Heart left ventricle (tissue), 16 donors: ENCODE measurements around the gene LRFN4. TPM values are rescaled to one million over a fixed set of nuclear protein-coding genes. Genes with fewer than 3 reads are reported as not detected.

Experiments
- ATAC-seq, 4 donors: fragments of 200-7000 bp; cut with Tn5 transposase; one replicate each; pipeline ENCODE4 v1.9.1; 2020 to 2022; ENCODE audit warnings: moderate library complexity in 4 of 4, mild to moderate bottlenecking in 3 of 4, moderate number of reproducible peaks in 1 of 4
- DNase-seq, 5 donors: peaks; one replicate each; pipeline ENCODE4 v3.0.0-alpha.2; 2020
- H3K27ac ChIP-seq, 12 donors: fragments of 200-600 bp; sonication (generic) in 4 of 12; one replicate each; pipeline versions ENCODE4 v1.5.0 to v1.8.0; 2016 to 2022; ENCODE audit warnings: mild to moderate bottlenecking in 2 of 12
- H3K27me3 ChIP-seq, 9 donors: fragments of 200-600 bp; sonication (generic) in 2 of 9; one replicate each; pipeline versions ENCODE4 v1.5.1 to v1.8.0; 2016 to 2022; ENCODE audit warnings: mild to moderate bottlenecking in 3 of 9
- H3K36me3 ChIP-seq, 9 donors: fragments of 200-600 bp; sonication (generic) in 2 of 9; one replicate each; pipeline versions ENCODE4 v1.5.0 to v1.8.0; 2018 to 2022; ENCODE audit warnings: mild to moderate bottlenecking in 2 of 9
- H3K4me1 ChIP-seq, 12 donors: fragments of 200-600 bp; sonication (generic) in 4 of 12; one replicate each; pipeline versions ENCODE4 v1.5.0 to v1.8.0; 2016 to 2022; ENCODE audit warnings: mild to moderate bottlenecking in 3 of 12
- H3K4me3 ChIP-seq, 12 donors: fragments of 200-600 bp; sonication (generic) in 4 of 12; one replicate each; pipeline versions ENCODE4 v1.5.0 to v1.8.0; 2017 to 2022; ENCODE audit warnings: mild to moderate bottlenecking in 9 of 12, moderate library complexity in 4 of 12
- H3K9me3 ChIP-seq, 12 donors: fragments of 200-600 bp; sonication (generic) in 4 of 12; one replicate each; pipeline versions ENCODE4 v1.5.0 to v1.8.0; 2016 to 2022; ENCODE audit warnings: mild to moderate bottlenecking in 1 of 12
- CTCF ChIP-seq, 12 donors: fragments of 200-600 bp; sonication (generic) in 4 of 12; IDR thresholded peaks; one replicate each; pipeline versions ENCODE4 v1.5.0 to v1.8.0; 2018 to 2022; ENCODE audit warnings: antibody characterized with exemption in 12 of 12, mild to moderate bottlenecking in 5 of 12
- POLR2A ChIP-seq, 2 donors: fragments of 450-650 bp; IDR thresholded peaks; one replicate each; pipeline ENCODE4 v1.6.1; 2017; ENCODE audit warnings: antibody characterized with exemption in 2 of 2, mild to moderate bottlenecking in 2 of 2, moderate library complexity in 2 of 2
- WGBS, 4 donors: extraction: QIAGEN DNeasy Blood & Tissue Kit in 2 of 4; methylation state at CpG; one replicate each; pipeline versions ENCODE4 v1.1.5 to v1.1.7; 2013 to 2018; 5-methylcytosine and 5-hydroxymethylcytosine counted together
- intact Hi-C, 10 donors: fragments of 100-400 bp; cut with DNase I; formaldehyde crosslinking; loops; one replicate each; pipeline versions ENCODE4 v1.11.1 to v1.14.2; 2022
- polyA plus RNA-seq, 2 donors: library from polyadenylated mRNA; stranded (reverse); fragments of 200-250 nt; gene quantifications; one replicate each; pipeline ENCODE4 v1.2.3, GENCODE V29; 2013
- total RNA-seq, 9 donors: library from RNA; depleted of rRNA in 2 of 9; stranded (reverse); fragments of >200 nt in 2 of 9; fragmentation: NEBNext Ultra II Directional in 3 of 9; extraction: Animal tissue kit (Norgen Biotek cat#: 25700) in 3 of 9; gene quantifications; one replicate each; pipeline versions ENCODE4 v1.1.0 to v1.2.4, GENCODE V29; 2016 to 2023
- donor health status: ischemic (EF 13 %, LVEDD 7.1; RV severe dilation, severe dysfunction).
- donor health status: healthy with polysubstance abuse.
- donor health status: DM: no; HTN: yes; CAD: no.
- donor health status: DM: no; HTN: no; CAD: no.
- donor health status: ischemic (EF 25% LVEDD 6.9; RV normal size, moderate dysfunction).
- donor health status: ischemic (EF 25% LVEDD 5.7; RV mildly dilated, moderate dysfunction).
- donor health status: healthy.
- donor health status: DM: yes; HTN: yes; CAD: no.
- donor health status: ischemic (EF 35%, LVEDD 5.7; RV mildly dilated, moderate dysfunction).
- donor health status: nonischemic (EF 11% LVEDD 7.7; RV severe dilation, severe dysfunction).
- donor health status: DM: yes; HTN: yes; CAD: no.
- donor health status: PGD.
- donor health status: ischemic (EF 29% LVEDD 5.4; RV normal size, mild dysfunction).
- donor health status: nonischemic (EF 23%, LVEDD 6.1; RV moderate dilation, normal function).

Gene LRFN4
- total and polyA plus RNA-seq, 11 donors = 8.2 to 22.1 (median 15.4) TPM

- H3K27ac ChIP-seq = no peak overlapping the region
- no peaks in the 10 kb centered on the region for H3K36me3 ChIP-seq
- TF ChIP-seq CTCF (IDR thresholded peaks at IDR 0.05) = peak; percentile 32 to 63 (median 50)
- no peak for TF ChIP-seq POLR2A (IDR thresholded peaks at IDR 0.05)
- intact Hi-C loops = loop anchor here in 3 of 10 donors (5.0 kb wide), 2 partner anchors 186 to 191 kb away; no protein-coding TSS in a partner anchor
- no peak overlapping the region for H3K4me3 ChIP-seq
- H3K4me1 ChIP-seq = peaks cover 0 to 26% (median 2%) of the 10 kb centered on the region in 12 donors
- peak; percentile 14 to 61 (median 44) for ATAC-seq
- DNase-seq = peak in 2 of 5 donors; percentile 64 to 81
- no peaks in the 10 kb centered on the region for H3K9me3 ChIP-seq
- H3K27me3 ChIP-seq = no peaks in the 10 kb centered on the region
- WGBS, 4 donors = 52 to 62% (median 53%) methylated on average over 28 to 29 of the region's 29 CpGs
Measured at GRCh38 chr11:66883016-66883965, 26.4 kb downstream of the LRFN4 start.

DNA sequence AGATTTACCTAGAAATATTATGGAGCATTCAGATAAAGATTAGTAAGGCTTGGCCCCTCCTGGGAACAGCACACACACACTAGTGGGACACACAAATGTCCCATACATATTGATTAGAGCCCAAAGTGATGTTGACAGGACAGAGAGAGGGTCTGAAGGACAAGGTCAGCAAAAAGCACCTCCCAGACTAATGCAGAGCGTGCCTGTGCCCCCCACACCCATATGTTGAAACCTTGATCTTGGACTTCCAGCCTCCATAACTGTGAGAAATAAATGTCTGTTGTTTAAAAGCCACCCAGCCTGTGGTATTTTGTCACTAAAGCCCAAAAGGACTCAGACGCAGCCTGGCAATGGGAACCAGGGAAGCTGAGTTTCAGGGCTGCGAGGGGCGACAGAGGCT lies 27.6 kb downstream of the LRFN4 start:
- no peak for DNase-seq
- Histone ChIP-seq H3K9me3 (no peaks in the 10 kb centered on the region), H3K4me3 (no peak overlapping the region), H3K27me3 (no peaks in the 10 kb centered on the region), H3K27ac (no peak overlapping the region), H3K36me3 (no peaks in the 10 kb centered on the region), H3K4me1 (peaks cover 0 to 20% (median 2%) of the 10 kb centered on the region in 12 donors)
- no peak for TF ChIP-seq POLR2A (IDR thresholded peaks at IDR 0.05)
- 93 to 98% (median 96%) methylated on average over 4 of the region's 4 CpGs for WGBS, 4 donors
- no peak for ATAC-seq
- intact Hi-C loops = loop anchor here in 3 of 10 donors (5.0 kb wide), 2 partner anchors 187 to 192 kb away; no protein-coding TSS in a partner anchor

GRCh38 chr11:66885469-66885868 lies 28.6 kb downstream of the LRFN4 start:
- ATAC-seq (no peak), DNase-seq (no peak)
- Histone ChIP-seq H3K4me3 (no peak overlapping the region), H3K27me3 (no peaks in the 10 kb centered on the region), H3K4me1 (peaks cover 0 to 15% (median 0%) of the 10 kb centered on the region in 12 donors), H3K27ac (no peak overlapping the region), H3K36me3 (no peaks in the 10 kb centered on the region), H3K9me3 (no peaks in the 10 kb centered on the region)
- 79 to 90% (median 88%) methylated on average over 4 of the region's 4 CpGs for WGBS, 4 donors
- TF ChIP-seq CTCF (IDR thresholded peaks at IDR 0.05) = no peak
- TF ChIP-seq POLR2A (IDR thresholded peaks at IDR 0.05) = no peak
- intact Hi-C loops = no loop called here

DNA sequence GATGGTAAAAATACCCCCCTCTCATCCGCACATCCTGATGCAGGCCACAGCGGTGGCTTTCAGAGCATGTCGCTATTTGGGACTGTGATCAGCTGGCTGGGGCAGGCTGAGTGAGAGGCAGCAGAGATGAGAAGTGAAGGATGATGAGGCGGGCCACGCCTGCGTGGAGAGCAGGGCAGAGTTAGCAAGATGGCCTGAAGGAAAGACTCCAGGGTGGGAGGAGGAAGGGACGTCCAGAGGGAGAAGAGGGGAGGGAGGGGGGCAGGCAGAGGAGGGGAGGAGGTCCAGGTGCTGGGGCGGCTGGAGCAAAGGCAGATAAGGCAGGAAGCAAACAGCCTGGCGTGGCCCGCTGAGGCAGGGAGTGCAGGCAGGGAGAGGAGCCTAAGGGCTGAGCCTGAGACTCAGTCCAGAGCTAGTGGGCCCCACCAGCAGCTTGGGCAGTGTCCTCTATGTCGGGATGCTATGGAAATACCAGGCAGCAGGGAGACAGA lies 29.1 kb downstream of the LRFN4 start:
- no peak for ATAC-seq
- TF ChIP-seq POLR2A (IDR thresholded peaks at IDR 0.05) = no peak
- TF ChIP-seq CTCF (IDR thresholded peaks at IDR 0.05) = no peak
- Histone ChIP-seq H3K9me3 (no peaks in the 10 kb centered on the region), H3K4me1 (peaks cover 0 to 10% (median 0%) of the 10 kb centered on the region in 12 donors), H3K27ac (no peak overlapping the region), H3K36me3 (no peaks in the 10 kb centered on the region), H3K4me3 (no peak overlapping the region), H3K27me3 (no peaks in the 10 kb centered on the region)
- intact Hi-C loops = no loop called here
- peak in 1 of 5 donors; percentile 61 for DNase-seq
- WGBS, 4 donors = 70 to 80% (median 74%) methylated on average over 11 of the region's 11 CpGs
